ENCODE measurements around the gene CREM.
"Not testable (repeated sequence)": the region's sequence is repeated elsewhere in the genome, so short reads cannot be mapped to it uniquely, and the experiment has no call there.

Gene CREM

DNA sequence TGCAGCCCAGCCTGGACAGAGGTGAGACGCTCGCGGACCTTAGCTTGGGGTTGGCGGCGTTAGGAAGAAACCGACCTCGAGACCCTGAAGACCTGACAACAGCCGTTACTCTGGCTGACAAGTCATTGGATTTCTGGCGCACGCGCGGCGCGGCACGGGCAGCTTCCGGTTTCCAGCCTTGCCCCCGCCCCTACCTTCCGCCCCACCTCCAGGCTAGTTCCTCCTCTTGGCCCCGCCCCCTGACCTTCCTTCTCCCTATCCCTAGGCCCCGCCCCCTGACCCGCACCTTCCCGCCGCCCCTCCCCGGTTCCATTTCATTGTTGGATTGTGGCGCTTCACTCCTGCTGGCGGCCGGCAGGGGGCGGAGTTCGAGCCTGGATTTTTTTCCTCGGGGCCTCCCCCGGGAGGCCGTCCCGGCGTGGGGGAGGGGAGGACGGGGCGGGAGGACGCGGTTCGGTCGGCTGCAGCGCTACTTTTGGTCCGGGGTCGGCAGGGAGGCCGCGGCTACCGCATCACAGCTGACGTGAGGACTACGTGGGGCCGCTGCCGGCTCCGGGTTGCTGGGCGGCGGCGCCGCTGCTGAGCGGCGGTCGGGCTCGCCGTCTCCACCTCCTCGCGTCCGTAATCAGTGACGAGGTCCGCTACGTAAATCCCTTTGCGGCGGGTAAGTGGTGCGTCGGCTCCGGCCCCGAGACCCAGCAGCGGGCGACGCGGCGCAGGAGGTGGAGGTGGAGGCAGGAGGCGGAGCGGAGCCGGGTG is at the start of gene CREM:
Gene CREM (plus strand): TSS at position 317 of the 759 bp plus-strand sequence. CDS start 10,990 bp downstream, outside the sequence.
- DNase-seq = peak; percentile 98 to 100 (median 99)

DNA sequence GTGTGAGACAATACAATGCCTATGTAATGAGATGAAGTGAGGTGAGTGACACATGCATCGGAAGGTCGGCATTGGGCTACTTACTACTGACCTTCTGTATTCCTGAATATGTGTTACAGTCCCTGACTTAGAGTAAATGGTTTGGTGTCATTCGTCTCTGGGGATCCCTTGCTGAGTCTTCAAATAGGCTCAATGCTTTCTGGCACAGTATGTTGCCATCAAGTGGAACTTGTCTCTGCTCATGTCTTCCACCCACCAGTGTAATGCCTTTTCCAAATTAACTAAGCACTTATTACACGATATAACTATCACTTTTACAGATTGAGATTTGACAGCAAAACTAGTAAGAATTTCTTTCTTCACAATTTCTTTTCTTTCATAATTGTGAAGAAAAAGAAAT is 47.4 kb upstream of the CREM start:
- DNase-seq = no peak

DNA sequence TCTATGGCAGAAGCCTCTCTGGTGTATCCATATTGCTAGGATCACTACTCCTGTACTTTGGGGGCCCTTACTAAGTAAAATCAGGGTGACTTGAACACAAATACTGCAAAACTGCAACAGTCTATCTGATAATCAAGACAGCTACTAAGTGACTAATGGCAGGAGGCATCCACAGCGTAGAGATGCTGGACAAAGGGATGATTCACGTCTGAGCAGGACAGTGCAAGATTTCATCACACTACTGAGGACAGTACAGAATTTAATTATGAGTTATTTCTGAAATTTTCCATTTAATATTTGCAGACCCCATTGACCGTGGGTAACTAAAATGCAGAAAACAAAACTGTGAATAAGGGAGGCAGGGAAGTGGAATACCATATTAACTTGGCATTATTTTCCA is 46.9 kb upstream of the CREM start:
- DNase-seq = no peak

DNA sequence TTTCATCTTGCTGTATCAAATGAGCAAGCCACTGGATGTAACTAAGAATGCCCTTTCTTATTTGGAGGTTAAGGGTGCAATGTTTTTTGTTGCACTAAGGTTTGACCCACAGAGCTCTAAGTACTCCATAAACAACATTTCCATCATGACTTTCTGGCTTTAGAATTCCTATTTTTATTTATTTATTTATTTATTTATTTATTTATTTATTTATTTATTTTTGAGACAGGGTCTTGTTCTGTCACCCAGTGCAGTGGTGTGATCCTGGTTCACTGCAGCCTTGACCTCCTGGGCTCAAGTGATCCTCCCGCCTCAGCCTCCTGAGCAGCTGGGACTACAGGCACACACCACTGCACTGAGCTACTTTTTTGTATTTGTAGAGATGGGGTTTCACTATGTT is 46.4 kb upstream of the CREM start:
- DNase-seq = not testable (repeated sequence)

DNA sequence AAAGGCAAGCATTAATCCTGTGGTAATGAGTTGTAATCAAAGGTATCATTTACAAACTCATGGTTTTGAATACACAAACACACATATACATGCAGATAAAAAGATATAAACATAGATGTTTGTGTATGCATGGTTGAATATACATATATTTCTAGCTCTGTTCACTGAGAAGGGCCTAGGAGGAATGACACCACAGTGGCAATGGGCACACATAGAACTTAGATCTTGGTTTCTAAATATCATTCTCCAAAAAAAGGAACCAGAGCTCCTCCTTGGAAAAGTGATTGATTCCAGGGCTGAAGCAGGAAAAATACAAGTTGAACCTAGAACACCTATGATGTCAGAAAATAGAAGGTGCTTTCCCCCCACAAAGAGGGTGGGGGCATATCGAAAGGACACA is 43.4 kb upstream of the CREM start:
- no peak for DNase-seq

DNA sequence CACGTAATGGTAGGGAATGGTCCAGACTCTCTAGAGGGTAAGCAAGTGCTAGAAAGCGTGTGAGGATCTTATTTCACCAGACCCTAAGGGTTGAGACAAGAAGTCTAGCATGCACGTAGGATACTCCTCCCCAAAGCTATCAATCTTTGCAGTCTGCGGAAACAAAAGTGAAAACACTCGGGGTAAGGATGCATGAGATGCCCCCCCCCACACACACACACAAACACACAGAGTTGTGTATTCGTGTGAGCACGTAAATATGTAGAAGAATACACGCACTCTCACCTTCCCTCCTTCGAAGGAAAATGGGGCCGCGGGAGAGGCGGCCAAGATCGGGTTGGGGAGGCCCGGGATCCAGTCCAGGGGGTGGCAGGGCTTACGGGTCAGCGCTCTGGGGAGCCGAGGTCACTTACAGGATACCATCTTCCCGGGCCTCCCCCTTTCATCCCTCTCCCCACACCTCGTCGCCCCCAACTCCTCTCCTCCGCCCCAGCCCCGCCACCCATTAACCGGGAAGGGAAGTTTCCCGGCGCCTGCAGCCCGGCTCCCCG is 37.0 kb upstream of the CREM start:
- peak in 3 of 6 experiments; percentile 12 to 58 (median 26) for DNase-seq

DNA sequence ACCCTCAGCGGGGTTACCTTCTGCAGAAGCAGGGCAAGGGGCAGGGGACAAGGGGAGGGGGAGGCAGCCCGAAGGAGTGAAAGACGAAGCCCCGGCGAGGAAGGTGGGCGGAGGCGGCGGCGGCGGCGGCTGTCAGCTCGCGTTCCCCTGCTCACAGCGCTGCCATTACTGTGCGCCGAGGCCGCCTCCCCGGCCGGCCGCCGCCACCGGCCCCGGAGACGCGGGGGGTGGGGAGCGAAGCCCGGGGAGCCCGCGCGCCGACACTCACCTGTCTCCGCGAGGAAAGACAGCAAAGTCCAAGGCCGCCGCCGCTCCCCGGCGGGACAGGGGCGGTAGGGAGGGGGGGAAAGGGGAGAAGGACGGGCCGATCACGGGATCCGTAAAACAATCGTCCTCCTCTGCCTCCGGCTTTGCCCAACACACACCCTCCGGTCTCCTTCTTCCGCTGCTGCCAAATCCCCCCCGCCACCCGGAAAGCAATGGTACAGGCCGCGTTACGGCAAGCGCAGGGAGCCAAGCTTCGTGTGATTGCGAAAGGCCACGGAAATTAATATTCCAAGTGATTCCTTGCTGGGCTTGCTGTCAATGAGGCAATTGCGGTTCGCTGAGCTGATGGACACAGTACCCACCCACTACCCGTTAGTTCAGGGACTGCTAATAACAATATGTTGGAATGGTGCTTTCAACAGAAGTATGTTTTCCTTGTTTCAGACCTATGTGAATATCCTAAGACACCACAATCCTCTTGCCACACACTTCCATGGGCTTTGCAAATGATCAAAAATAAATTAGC is 36.3 kb upstream of the CREM start, which contains the start of gene CUL2:
Gene CUL2 (minus strand): TSS at position 180 of the 793 bp plus-strand sequence. CDS start 19,024 bp downstream, outside the sequence.
- DNase-seq = peak; percentile 84 to 95 (median 92)

DNA sequence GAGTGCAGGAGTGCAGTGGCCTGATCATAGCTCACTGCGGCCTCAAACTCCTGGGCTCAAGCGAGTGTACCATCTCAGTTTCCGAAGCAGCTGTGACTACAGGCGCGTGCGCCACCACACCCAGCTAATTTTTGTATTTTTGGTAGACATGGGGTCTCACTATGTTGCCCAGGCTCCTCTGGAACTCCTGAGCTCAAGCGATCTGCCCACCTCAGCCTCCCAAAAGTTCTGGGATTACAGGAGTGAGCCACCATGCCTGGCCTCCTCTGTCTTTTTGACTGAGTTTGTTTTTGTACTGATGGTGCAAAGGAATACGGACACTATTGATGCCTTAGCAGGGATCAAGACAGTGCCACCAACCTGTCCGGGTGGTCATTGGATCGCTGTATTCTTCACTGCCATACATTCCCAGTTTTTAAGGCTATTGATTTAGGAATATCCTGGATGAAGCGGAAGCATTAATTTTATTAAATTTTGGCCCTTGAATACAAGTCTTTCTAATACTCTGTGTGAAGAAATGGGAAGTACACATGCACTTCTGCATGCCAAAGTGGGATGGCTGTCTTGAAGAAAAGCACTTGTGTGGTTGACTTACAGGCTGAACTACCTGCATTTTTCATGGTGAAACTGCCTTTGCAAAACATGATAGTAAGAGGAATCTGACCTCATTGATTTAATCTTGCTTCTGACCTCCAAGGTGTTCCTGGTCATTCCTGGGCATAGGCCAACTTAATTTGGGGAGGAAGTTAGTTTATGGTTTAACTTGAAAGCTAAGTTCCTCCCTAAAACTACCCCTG is 34.5 kb upstream of the CREM start:
- DNase-seq = no peak

DNA sequence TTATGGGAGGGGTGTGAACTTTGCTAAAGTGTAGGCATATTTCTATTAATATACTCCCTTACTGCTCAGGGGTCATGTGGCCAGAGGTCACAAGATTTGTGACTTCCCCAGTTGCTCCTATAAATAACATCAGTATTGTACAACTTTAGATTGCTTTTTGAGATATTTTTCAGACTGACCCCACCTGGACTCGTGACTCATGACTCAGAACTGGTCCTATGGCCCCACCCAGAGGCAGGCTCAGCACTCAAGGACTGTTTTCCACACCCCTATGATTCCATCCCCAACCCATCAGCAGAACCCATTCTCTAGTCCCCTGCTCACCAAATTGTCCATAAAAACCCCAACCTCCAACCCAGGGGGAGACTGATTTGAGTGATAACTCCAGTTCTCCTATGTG is 33.8 kb upstream of the CREM start:
- no peak for DNase-seq

DNA sequence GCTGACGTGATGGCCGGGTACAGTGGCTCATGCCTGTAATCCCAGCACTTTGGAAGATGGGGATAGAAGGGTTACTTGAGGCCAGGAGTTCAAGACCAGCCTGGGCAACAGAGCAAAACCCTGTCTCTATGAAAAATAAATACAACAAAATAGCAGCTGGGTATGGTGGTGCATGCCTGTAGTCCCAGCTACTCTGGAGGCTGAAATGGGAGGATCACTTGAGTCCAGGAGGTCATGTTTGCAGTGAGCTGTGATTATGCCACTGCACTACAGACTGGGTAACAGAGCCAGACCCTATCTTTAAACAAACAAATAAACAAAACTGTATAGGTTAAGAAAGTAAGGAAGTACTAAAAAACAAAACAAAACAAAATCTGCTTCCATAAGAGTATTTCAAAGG is 30.3 kb upstream of the CREM start:
- no peak for DNase-seq

DNA sequence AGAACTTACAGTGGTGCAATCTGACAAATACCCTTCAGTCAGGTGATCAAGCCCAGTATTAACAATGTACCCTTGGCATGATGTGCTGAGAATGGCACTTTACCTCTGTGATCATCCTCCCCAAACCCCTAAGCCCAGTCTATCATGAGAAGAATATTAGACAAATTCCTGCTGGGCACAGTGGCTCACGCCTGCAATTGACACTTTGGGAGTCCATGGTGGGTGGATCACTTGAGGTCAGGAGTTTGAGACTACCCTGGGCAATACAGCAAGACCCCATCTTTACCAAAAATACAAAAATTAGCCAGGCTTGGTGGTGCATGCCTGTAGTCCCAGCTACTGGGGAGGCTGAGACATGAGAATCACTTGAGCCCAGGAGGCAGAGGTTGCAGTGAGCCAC is 29.1 kb upstream of the CREM start:
- DNase-seq = no peak

DNA sequence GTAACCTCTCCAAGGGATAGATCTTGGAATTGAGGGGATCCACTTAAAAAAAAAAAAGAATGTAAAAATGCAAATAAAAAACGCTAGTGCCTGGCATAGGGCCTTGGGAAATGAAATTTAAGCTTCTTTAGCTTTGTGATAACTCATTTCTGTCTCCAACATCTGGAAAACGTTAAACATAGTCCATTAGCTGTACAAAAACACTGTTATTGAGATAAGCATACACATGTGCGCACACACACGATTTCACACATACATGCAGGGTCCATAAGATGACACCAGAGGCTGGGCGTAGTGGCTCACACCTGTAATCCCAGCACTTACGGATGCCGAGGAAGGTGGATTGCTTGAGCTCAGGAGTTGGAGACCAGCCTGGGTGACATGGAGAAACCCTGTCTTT is 22.8 kb upstream of the CREM start:
- no peak for DNase-seq

DNA sequence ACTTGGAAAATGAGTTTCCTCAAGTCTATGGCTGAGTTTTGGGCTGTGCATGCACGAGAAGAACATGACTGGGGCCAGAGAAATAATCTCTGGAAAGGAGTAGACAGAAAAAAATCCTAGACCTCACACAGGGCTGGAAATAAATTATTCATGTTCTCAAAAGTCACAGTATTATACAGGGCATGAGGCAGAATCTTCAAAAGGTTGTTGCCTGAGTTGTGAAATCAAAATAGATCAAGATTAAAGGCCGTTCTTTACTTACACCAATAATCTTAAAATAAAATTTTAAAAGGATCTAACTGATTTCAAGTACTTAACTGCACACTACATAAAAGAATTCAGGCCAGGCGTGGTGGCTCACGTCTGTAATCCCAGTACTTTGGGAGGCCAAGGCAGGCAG is 14.1 kb upstream of the CREM start:
- no peak for DNase-seq

DNA sequence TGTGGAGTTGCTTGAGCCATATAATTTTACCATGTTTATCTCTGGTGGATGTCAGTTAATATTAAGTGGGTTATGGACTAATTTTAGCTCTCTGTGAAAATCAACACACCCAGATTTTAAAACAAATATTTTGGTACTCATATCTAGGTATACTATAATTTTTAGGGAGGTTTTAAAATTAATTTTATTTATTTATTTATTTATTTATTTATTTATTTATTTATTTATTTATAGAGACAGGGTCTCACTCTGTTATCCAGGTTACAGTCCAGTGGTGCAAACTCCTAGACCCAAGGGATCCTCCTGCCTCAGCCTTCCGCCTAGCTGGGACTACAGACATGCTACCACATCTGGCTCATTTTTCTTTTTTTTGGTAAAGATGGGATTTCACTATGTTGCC is 7.3 kb upstream of the CREM start:
- no peak for DNase-seq

DNA sequence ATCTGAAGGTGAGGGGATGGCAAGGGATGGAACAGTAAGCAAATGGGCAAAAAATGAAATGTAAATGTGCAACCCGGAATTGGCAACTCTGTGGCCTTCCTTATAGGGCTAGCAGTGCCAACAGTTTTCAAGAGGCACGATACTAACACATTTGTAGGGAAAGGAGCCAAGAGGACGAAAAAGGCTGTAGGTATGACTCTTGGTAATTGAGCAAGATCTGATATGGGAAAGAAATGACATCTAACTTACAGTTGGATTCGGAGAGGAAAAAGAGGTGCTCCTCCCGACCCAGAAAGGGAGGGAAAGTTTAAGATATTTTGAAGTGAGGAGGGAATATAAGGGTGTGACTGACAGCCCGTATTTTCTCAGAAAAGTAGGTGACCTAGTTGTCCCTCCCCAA is 2.1 kb upstream of the CREM start:
- DNase-seq = no peak

DNA sequence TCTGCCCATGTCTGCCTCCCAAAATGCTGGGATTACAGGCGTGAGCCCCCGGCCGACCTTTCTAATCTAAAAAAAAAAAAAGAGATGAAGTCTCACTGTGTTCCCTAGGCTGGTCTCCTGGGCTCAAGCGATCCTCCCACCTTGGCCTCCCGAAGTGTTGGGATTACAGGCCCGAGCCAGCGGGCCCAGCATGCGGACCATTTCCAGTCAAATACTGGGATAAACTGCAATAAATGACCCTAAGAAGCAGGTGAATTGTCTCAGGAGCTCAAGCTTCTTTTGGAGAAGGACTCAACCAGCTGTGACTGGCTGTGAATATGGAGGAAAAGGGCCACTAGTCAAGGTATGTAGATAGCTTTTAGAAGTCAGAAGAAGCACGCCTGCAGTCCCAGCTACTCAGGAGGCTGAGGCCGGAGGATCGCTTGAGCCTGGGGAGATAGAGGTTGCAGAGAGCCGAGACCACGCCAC is 550 bp upstream of the CREM start:
- peak in 1 of 6 experiments; percentile 24 for DNase-seq

DNA sequence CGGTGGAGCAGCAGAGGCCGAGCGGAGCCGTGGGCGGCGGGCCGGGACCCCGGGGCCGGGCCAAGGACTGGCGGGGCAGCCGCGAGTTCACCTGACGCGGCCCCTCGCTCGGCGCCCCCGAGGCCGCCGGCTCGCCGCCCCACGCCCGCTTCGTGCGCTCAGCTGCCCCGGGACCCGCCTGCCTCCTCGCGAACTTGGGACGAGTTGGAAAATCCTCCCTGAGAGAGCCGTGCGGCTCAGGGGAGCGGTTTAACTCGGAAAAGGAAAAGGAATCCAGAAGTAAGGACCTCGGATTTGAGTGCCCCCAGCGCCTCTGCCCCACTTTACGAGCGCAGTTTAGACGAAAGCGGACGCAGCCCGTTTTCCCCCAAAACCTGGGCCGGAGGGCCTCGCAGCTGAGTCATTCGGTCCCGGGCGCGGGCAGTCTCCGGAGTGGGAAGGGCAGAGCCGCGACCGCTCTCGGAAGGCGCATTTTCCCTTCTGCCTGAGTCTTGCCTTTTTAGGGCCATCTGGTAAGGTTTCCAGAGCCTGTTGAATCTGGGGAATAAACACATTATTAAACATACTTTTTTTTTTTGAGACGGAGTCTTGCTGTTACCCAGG is 744 bp downstream of the CREM start:
- DNase-seq = peak; percentile 48 to 85 (median 63)

DNA sequence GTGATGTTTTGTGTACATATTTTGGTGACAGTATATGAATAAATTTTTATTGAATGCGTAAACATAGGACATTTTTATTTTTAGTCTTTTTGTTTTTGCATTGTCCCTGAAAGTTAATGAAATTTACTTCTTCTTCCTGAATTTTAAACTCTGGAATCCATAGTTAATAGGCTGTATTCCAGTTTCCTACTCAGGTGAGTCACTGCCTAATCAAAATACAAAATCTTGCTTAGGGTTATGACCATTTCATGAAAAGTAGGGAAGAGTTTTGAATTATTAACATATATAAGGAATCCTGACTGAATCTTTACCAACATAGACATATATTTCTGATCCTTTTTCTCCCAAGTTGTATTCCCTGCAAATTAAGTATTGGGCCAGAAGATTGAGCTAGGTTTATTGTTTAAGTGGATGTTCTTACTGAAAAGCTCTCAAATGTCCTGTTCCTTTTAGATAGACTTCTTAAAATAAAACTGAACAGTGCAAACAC is 2.6 kb downstream of the CREM start:
- no peak for DNase-seq

DNA sequence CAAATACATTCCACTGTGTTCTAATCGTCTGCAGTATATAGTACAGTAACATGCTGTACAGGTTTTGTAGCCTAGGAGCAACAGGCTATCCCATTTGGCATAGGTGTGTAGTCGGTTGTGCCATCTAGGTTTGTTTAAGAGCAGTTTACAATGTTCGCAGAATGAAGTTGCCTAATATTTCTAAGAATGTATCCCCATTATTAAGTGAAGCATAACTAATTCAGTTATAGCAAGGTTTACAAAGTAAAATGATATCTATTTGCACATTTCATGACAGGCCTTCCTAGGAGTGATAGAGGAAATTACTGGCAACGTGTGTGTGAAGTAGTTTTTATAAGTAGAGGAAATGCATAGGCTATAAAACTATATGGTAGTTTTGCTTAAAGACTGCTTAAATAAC is 4.0 kb downstream of the CREM start:
- no peak for DNase-seq

DNA sequence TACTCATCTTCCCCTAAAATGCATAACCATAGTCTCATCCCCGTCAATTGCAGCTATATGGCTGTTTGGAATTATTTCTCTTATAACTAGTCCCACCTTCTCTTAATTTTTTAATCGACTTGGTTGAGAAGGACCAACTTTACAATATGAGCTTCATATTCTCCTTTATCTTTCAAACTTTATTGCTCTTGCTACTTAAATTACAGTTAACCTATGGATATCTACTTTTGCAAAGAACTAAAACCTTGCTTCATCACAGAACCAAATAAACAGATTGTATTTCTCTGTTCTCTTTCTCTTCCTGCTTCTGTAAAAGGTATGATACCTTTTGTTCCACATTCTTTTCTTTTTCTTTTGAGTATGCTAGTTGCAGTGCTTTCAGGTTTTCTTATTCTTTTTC is 6.1 kb downstream of the CREM start:
- DNase-seq = no peak

DNA sequence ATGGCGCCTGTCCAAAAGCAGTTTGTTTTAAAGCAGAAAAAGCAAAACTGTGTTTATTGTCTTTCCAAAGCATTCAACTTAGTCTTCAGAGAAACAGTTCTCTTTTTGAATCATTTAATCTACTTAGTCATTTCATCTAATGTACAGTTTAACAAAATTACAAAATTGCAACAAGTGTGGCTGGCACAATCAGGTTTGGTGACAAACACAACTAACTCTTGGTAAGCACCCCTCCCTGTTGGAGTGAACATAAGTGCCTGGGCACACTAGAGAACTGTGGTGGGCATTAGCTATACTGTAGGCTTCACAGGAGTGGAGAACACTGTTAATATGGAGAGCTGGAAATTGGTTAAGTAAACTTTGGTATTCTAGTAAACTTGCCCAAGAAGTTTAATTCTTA is 6.9 kb downstream of the CREM start:
- no peak for DNase-seq

DNA sequence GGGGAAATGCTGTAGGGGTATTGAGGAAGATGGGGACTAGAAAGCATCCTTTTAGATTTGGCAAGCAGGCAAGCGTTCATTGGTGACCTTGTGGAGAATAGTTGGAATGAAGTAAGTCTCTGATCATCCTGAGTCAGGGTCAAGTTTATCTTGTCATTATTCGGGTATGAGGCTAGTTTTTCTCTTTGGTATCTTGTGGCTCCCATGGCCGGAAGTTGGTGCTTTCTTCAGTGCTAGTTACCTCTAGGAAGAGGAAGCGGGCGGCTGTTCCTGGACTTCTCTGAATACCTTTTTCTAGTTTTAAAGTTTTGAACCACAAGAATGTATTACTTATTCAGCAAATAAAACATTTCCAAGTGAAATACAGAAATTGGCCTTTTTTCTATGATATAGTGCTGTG is 9.2 kb downstream of the CREM start:
- no peak for DNase-seq
